Pulmonary artery endothelial cell (primary cell): ENCODE results near the gene LMTK2. TPM values are rescaled to one million over a fixed set of nuclear protein-coding genes. Genes with fewer than 3 reads are reported as not detected.

Experiments
- DNase-seq: peaks from one replicate; pipeline ENCODE4 v3.0.0-alpha.2; 2011; ENCODE audit warnings: low read depth, low spot score
- total RNA-seq: library from RNA; depleted of rRNA; stranded (reverse); fragments of >200 nt; gene quantifications from 2 replicates; pipeline ENCODE4 v1.2.3, GENCODE V29; 2014

The LMTK2 gene
- total RNA-seq, 1 donor from 2014 or later: 10.4 TPM

- DNase-seq: no peak
Observed at GRCh38 chr7:98203261-98203963, 96.8 kb downstream of the LMTK2 start.

GRCh38 chr7:98203964-98204605, 97.4 kb downstream of the LMTK2 start:
- no peak for DNase-seq

DNA sequence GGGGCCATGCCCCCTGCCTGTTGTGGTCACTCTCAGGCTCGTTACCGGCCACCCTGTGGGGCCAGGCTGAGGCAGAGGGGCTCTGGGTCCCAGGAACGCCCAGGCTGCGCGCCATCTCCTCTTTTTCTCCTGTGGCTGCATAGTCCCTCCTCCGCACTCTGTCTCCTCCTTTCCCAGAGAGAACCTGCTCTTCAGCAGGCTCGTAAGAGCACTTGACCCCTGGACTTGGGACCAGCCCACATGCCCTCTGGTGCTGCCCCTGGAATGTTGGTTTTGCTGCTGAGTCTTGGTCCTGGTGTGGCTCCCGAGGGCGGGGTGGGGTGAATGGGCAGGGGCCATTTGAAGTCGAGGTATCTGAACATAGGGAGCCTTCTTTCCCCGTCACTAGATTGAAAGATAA, 98.0 kb downstream of the LMTK2 start:
- no peak for DNase-seq

DNA sequence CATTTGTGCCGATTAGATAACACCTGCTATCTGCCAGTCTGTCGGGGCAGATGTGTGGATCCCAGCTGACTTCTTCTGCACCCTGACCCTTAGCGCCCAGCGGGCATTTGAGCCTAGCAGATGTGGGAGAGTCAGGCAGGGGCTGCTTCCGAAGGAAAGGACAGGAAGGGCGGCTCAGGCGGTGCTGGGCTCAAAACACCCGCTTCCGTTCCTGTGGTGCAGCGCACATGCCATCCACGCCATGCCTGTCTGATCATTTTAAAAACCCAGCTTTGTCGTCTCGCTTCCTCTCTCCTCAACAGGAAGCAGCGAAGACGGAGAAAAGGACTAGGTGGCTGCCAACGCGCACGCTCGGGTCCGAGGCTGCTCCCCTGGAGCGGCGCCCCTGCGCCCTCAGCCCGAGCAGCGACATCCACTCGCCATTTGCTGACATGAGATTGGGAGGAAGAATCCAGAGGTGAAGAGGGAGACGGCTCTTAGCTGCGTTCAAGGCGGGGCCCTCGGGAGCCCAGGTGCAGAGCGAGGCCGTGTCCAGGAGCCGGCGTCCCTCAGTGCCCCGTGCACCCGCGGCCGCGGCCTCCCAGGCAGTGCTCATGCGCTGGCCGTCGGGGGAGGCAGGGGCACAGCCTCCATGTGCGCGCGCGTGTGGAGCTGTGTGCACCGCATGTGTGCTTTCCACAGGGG, 98.6 kb downstream of the LMTK2 start:
- DNase-seq: no peak

DNA sequence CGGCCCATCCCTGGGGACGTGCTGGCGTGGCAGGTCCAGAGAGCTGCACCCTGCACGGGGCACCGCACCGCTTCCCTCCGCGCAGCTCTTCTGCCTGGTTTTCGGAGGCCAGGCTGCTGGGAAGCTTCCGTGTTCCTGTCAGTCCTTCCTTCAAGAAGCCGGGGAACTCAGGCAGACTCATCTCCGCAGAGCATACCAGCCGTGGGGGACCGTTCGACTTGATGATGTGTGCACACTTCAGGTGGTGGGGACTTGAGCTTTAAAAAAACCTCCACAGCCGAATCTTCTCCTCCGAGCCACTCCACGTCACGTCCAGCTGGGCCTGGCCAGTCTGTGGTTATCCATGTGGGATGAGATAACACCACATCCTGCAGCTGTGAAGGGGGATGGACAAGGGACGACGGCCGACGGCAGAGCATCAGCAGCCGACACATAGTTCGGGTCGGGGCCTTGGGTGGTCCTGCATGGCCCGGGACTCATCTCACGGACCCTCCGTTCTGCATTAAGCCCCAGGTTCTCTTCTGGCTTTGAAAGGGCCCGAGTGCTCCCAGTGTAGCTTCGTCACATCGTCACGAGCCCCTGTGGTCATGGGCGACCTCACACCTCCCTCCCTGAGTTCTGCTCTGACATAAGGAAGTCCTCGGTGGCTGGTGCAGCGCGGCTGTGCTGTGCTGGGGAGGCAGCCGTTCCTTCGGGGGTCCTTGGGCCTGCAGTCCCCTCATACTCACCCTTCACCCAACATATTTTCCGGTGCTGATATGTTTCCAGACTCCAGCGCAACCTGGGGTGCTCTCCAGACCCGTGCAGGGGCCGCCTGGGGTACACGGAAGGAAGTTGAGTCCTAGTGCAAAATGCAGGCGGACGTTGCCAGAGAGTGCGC, 100.0 kb downstream of the LMTK2 start:
- DNase-seq: no peak

DNA sequence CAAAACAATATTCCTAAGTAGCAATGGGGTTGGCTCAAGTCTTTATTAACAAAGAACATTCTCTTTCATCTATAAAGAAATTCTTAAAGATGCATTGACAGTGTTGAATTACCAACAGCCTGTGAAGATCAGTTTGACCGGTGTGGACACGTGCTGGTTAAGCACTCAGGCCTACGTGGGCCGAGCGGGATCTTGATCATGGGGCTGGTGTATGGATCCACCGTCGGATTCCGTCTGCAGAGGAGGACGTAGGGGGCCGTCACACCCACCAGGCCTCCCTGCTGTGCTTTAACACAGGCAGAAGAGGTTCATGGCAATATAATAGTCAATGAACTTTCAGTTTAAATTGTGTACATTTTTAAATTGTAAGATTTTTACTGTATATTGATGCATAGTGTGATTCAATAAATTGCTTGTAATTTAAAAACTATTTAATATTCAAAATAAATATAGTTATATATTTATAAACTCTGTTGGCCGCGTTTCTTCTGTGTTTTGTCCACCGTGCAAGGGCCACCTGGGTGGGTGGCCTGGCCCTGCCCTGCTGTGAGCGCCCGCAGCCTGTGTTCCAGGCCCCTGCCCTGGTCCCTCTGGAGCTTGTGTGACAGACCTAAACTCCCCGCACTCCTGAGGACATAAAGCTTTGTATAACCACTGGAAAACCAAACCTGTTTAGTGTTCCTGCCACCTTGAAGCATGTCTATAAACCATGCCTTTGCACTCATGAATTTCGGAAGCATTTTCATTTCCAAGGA, 102.7 kb downstream of the LMTK2 start:
- DNase-seq: no peak

GRCh38 chr7:98210513-98211220, 104.0 kb downstream of the LMTK2 start:
- DNase-seq: no peak

- no peak for DNase-seq
Observed at GRCh38 chr7:98211221-98211675, 104.6 kb downstream of the LMTK2 start, which contains the start of gene BHLHA15. BHLHA15 (plus strand) TSS chr7:98211439; CDS start chr7:98212310, 871 bp downstream.

- DNase-seq: no peak
Observed at GRCh38 chr7:98211676-98212531, 105.2 kb downstream of the LMTK2 start.

- DNase-seq: no peak
Observed at GRCh38 chr7:98212532-98213041, 105.9 kb downstream of the LMTK2 start.

- no peak for DNase-seq
Observed at GRCh38 chr7:98213296-98213887, 106.7 kb downstream of the LMTK2 start.

- DNase-seq: no peak
Observed at GRCh38 chr7:98213888-98214810, 107.5 kb downstream of the LMTK2 start.

GRCh38 chr7:98214811-98215321, 108.2 kb downstream of the LMTK2 start:
- DNase-seq: no peak

- DNase-seq: no peak
Observed at GRCh38 chr7:98215561-98216495, 109.2 kb downstream of the LMTK2 start.

GRCh38 chr7:98216941-98217622, 110.4 kb downstream of the LMTK2 start:
- no peak for DNase-seq
